ENCODE measurements around the gene GALT. TPM values are rescaled to one million over a fixed set of nuclear protein-coding genes. Genes with fewer than 3 reads are reported as not detected.

GALT gene
- total RNA-seq, 1 donor from 2014 or later, result 32.1 TPM

DNA sequence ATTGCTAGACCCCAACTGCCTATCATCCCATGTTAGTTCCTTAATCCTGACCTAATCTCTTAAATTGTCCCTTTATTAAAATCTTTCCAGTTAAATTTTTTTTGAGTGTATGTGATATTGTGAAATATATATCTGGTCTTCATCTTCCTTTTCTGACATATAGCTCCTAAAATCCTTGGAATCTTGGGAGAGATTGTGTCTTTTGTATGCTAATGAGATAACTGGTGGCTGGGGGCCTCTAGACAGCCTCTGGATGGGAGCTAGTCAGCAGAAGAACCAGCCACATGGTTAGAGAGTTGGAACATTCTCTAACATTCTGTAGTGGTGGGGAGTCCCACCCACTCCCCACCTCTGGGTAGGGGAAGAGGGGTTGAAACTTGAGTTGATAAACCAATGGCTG, 48.3 kb downstream of the GALT start:
- no peaks in the 10 kb centered on the region for H3F3A ChIP-seq (ENCODE audit: low read depth)

More for the DNA sequence above, 48.3 kb downstream of the GALT start:
- Histone ChIP-seq H2AFZ (replicated peaks) (no peak overlapping the region), H3K4me2 (no peak overlapping the region), H3K4me1 (peaks cover 4% of the 10 kb centered on the region), H3K27ac (no peak overlapping the region), H4K20me1 (ENCODE audit: low read depth) (no peaks in the 10 kb centered on the region), H3K9me3 (ENCODE audit: low read depth) (no peaks in the 10 kb centered on the region), H3K4me3 (no peak overlapping the region), H3K79me2 (ENCODE audit: low read depth) (no peaks in the 10 kb centered on the region), H3K36me3 (no peaks in the 10 kb centered on the region), H3K27me3 (peaks cover 26% of the 10 kb centered on the region), H3K9ac (no peak overlapping the region)
- Mint-ChIP-seq H3K27ac (no peak overlapping the region), H3K9me3 (peaks cover 3% of the 10 kb centered on the region), H3K4me3 (no peak overlapping the region), H3K27me3 (ENCODE audit: insufficient read depth, low read depth) (peaks cover 9% of the 10 kb centered on the region), H3K36me3 (peaks cover 2% of the 10 kb centered on the region), H3K4me1 (no peaks in the 10 kb centered on the region)
- no peak for DNase-seq (ENCODE audit: low spot score)
- no peak for TF ChIP-seq EZH2phosphoT487 (IDR thresholded peaks at IDR 0.05)

Small RNA genes within 50 kb of the gene (small RNA-seq; reads per million reads assigned to genes)
- gene CCL27, result not detected

Other genes with a start within 250 kb of the GALT start
- 4.2 and 6.5 TPM in 2 replicates for gene FAM219A, start 188.1 kb upstream of the GALT start, total RNA-seq (ENCODE audit: low replicate concordance)
- 0.52 and 1.3 TPM in 2 replicates for gene DNAI1, start 187.9 kb upstream of the GALT start, total RNA-seq (ENCODE audit: low replicate concordance)
- 4.4 and 21.3 TPM in 2 replicates for gene ENHO, start 123.7 kb upstream of the GALT start, total RNA-seq (ENCODE audit: low replicate concordance)
- gene CNTFR, start 57.0 kb upstream of the GALT start, total RNA-seq (ENCODE audit: low replicate concordance), result 8.6 and 37.2 TPM in 2 replicates
- gene RPP25L, start 34.6 kb upstream of the GALT start, total RNA-seq (ENCODE audit: low replicate concordance), result 17.4 and 40.1 TPM in 2 replicates
- 45.6 and 98.3 TPM in 2 replicates for gene DCTN3, start 26.2 kb upstream of the GALT start, total RNA-seq (ENCODE audit: low replicate concordance)
- gene ARID3C, start 17.6 kb upstream of the GALT start, total RNA-seq (ENCODE audit: low replicate concordance), result 4.7 and 5.3 TPM in 2 replicates
- gene SIGMAR1, start 8.9 kb upstream of the GALT start, total RNA-seq (ENCODE audit: low replicate concordance), result 37.8 and 108 TPM in 2 replicates
- 11.4 and 12.7 TPM in 2 replicates for gene IL11RA, start 5.5 kb downstream of the GALT start, total RNA-seq (ENCODE audit: low replicate concordance)
- 0.37 and 0.67 TPM in 2 replicates for gene CCL27, start 16.0 kb downstream of the GALT start, total RNA-seq (ENCODE audit: low replicate concordance)
- gene CCL19, start 44.6 kb downstream of the GALT start, total RNA-seq (ENCODE audit: low replicate concordance), result not detected in 2 replicates
- gene CCL21, start 63.5 kb downstream of the GALT start, total RNA-seq (ENCODE audit: low replicate concordance), result not detected in 2 replicates

All from neural progenitor cell (in vitro differentiated cells).